ENCODE results near the gene OOSP1.
"Not testable (repeated sequence)": the region's sequence is repeated elsewhere in the genome, so short reads cannot be mapped to it uniquely, and the experiment has no call there.

Gene OOSP1

DNA sequence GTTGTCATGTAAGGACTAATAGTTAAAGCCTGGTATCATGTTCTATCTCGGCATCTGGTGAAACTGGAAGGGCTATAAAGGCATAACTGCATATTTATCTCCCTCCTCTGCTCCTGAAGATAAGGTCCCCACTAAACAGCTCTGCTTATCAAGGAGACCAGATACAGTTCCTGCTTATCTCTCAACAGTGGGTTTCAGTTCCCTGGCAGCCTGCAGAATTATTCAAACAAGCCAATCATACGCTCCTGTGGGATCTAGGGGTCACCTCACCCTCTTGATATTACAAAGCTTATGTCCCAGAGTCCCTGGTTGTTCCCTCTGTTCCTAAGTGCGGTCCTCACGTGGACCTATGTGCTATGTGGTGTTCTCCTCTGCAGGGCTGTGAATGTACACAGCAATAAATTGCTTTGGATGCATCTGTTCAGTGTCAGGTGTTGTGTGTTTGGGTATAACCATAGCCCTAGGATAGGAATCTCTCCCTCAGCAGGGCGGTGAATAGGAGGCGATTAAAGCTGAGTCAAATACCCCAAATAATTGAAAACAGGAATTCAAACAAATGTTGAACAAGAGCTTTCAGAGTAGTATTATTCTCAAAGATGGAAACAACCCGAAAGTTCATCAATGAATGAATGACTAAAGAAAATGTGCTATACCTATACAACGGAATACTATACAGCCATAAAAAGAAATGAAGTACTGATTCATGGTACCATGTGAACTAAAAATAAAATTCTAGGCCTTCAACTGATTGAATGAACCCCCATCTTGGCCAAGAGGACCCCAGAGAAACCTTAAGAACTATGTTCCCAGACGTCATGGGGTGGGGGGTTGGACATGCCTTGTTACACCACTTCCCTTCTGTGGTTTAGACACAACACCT is 22.5 kb downstream of the OOSP1 start:
- no peak for DNase-seq (ENCODE audit: low read depth)

DNA sequence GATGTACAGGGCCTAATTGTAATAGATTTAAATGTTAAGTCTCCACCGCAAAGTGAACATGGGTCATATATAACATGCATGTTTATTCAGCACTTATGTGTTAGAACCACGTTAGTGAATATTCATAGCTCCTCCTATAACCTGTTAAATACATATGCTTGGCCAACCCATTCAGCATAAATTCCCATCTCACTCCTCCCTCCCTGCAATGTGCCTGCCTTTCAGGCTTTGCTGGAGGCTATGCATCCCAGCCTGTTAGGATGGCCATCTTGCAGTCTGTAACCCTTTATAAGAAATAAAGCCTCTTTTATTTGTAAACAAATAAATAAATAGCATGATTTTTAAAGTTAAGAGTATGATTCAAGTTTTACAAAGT is 23.9 kb downstream of the OOSP1 start:
- no peak for DNase-seq (ENCODE audit: low read depth)

- no peak for DNase-seq (ENCODE audit: low read depth)
Observed at GRCh38 chr11:59963733-59964132, 25.5 kb downstream of the OOSP1 start, which contains the start of gene OOSP4A. TSS of gene OOSP4A (plus strand) at chr11:59964033. CDS start at chr11:59964033, 0 bp downstream.

DNA sequence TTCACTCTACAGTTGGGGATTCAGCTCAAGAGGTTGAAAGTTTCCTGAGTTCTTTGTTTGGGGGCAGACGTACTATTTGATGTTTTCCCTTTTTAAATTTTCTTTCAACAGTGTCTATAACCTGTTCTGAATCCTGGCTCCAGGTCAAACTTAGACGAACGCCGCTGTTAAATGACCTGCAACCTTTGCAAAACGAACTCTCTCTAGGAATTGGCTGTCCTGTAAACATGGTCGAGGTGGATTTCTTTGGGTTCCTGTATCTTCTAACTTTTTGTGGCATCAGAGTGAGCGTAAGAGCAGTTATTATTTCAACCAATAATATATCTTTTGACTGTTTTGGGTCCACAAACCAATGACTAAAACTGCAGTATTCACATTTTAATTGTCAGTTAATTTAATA is 27.2 kb downstream of the OOSP1 start:
- no peak for DNase-seq (ENCODE audit: low read depth)

DNA sequence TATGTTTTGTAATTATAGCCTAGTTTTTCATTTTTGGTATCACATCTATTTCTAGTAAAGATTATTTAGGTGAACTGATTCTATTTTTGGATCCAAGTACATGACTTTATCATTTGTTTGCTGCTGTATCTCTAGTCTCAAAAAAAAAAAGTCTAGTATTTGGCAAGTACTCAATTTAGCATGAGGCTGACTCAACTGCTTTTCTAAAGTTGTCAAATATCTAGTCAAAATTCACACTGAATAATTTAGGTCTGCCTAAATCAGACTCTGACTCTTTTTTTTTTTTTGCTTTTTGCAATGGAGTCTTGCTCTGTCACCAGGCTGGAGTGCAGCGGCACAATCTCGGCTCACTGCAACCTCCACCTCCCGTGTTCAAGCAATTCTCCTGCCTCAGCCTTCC is 28.0 kb downstream of the OOSP1 start:
- no peak for DNase-seq (ENCODE audit: low read depth)

DNA sequence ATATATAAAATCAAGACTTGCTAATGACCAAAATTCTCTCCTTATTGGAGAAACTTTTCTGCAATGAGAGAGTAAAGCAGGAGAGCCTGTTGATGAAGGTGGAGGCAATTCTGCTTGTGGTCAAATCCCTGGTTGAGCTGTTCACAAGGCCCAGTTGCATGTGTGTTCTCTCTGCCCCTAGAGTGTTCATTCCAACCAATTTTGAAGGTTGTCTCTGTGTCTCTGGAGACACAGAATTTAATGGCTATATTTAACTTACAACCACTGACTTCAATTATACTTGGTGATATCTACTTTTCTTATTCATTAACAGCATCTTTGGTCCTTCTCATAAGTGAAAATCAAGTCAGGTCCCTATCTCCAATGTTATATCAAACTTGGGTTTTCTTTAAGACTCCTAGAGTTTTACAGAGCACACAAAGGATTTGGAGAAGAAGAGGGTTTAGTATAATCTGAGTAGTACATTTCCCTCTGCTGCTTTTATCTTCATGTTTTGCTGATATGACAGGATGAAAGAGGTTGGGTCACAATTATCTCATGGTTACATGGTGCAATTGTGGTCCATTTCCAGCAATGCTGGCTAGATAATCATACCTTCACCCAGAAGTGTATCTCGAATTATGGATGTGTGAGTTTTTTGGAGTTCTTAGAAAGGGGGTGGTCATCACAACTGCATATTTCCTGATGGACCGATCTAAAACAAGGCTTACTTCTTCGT is 29.6 kb downstream of the OOSP1 start:
- no peak for DNase-seq (ENCODE audit: low read depth)

DNA sequence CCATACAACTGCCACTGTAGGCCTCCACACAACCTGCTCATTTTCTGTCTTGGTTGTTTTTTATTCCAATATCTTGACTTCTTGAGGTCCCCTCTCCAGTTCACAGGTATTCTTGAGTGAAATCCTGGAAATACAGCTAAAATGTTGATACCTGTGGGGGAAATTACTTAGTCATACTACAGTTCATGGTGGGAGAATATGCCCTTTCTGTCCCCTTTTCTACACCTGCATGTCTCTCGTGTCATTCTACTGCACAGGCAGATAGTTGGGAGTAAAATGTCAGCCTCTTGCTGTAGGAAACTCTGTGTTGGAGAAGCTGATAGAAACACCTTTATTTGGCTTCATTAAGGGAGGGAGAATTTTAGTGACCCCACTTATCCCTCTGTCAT is 30.2 kb downstream of the OOSP1 start:
- no peak for DNase-seq (ENCODE audit: low read depth)

DNA sequence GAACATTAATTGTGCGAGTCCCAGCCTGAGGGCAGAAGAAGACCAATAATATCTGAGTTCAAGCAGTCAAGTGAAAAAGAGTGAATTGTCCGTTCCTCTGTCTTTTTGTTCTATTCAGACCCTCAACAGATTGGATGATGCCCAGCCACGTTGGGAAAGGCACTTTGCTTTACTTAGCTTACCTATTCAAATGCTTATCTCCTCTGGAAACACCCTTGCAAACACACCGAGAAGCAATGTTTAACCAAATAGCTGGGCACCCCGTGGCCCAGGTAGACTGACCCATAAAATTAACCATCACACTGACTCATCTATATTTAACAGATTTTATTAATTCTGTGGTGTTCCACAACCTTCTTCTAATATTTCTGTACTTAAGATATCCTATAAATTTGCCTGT is 34.9 kb downstream of the OOSP1 start:
- no peak for DNase-seq (ENCODE audit: low read depth)

DNA sequence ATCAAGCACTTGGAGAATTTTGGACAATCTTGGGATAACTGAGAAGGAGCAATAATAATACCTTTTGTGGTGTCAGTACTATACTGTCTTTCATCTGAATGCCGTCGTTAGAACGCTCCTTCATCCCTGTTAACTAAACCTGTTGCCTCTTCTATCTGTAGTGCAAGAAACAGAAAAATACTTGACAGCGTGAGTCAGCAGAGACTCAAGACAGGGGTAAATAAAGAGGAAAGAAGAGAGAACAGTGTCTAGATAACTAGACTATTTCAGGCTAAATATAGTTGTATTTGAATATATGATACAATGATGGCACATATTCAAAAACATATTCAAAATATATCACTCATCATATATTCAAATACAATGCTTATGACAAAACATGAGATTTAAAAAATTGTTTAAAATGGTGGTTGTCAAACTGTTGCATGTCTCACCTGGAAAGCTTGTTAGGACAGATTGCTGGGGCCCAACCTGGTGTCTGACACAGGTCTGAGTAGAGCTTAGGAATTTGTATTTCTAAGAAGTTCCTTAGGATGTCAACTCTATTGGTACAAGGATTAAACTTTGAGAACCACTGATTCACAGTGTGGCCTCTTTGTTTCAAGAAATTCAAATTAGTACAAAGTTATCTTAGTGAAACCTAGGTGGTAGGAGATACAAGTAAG is 43.0 kb downstream of the OOSP1 start:
- no peak for DNase-seq (ENCODE audit: low read depth)

GRCh38 chr11:59982037-59982436 is 43.8 kb downstream of the OOSP1 start:
- not testable (repeated sequence) for DNase-seq (ENCODE audit: low read depth)

DNA sequence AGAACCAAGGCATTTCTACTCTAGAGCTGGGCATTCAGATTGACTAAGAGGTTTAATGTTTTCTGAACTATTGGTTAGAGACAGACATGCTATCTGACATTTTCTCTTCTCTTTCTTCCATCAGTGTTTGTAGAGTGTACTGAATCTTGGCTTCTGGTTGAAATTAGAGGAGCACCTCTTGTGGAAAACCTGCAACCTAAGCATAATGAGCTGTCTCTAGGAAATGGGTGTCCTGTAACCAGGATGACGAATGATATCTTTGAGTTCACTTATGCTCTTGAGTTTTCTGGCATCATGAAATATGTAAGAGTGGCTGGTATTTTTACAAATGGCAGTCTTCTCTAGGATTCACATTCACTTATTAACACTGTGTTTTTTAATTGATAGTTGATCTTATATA is 45.0 kb downstream of the OOSP1 start:
- no peak for DNase-seq (ENCODE audit: low read depth)

DNA sequence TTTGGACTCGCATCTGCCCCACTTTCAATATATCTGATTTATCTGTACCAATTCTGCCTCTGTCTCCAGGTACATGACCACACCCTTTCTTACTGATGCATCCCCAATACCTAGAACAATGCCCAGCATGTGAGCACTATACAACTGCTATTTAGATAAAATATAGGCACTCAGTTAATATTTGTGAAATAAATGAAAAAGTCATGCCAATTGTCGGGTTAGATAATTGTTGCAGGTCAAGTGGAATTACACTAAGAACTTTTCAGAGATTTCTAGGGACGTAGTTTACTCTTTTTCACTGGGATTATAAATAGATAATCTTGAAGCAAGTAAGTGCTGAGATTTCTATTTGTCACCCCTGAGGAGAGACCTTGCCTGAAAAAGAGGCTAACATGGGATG is 46.1 kb downstream of the OOSP1 start:
- no peak for DNase-seq (ENCODE audit: low read depth)

GRCh38 chr11:59990421-59990820 is 52.2 kb downstream of the OOSP1 start:
- no peak for DNase-seq (ENCODE audit: low read depth)

DNA sequence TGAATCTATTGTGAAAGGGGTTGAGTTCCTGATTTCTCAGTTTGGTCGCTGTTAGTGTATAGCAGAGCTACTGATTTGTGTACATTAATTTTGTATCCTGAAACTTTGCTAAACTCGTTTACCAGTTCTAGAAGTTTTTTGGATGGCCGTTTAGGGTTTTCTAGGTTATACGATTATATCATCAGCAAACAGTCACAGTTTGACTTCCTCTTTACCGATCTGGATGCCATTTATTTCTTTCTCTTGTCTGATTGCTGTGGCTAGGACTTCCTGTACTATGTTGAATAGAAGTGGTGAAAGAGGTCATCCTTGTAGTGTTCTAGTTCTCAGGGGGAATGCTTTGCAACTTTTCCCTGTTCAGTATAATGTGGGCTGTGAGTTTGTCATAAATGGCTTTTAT is 54.2 kb downstream of the OOSP1 start:
- DNase-seq (ENCODE audit: low read depth), result no peak

- no peak for DNase-seq (ENCODE audit: low read depth)
Observed at GRCh38 chr11:59997800-59998199, 59.6 kb downstream of the OOSP1 start.

- DNase-seq (ENCODE audit: low read depth), result no peak
Observed at GRCh38 chr11:59999691-60000090, 61.5 kb downstream of the OOSP1 start.

DNA sequence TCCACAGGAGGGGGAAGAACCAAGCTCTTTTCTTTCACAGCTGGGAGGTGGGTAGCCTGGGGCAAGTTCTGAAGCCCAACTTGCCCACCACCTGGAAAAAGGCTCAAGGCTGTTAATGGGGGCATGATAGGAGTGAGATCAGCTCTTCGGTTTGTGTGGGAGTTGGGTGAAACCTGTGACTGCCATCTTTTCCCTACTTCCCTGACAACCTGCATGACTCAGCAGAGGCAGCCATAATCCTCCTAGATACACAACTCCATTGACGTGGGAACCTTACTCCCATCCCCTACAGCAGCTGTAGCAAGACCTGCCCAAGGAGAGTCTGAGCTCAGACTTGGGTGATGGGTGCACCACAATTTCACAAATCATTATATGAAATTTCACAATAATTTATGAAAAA is 65.5 kb downstream of the OOSP1 start:
- no peak for DNase-seq (ENCODE audit: low read depth)

- no peak for DNase-seq (ENCODE audit: low read depth)
Observed at GRCh38 chr11:60005360-60005759, 67.1 kb downstream of the OOSP1 start.

Measured in activated T-helper 9 cell treated with anti-CD3 and anti-CD28 coated beads, Interleukin-2, amount 50 U/mL, for 16 hours (primary cell).